TTC549 (cell line): ENCODE results near the gene EIPR1.

Experiments
- FAIRE-seq: peaks from 2 replicates; lab custom pipeline; 2012; peaks lifted over from hg19 to GRCh38; lab: Jason Lieb, UNC

Gene EIPR1

DNA sequence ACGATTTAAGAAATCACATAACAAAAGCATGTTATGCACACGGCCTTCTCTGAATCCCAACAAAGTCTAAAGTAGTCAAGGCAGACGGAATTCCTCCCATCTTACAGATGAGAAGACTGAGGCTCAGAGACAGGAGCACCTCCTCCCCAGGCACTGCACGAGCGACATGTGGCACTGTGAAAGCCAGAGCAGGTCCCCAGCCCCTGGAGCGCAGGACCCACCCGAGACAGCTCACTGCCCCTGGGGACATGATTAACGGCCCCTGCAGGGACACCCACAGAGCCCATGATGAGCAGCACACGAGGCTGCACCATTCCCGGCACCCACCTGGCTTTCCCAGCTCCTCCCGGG lies 53.6 kb downstream of the EIPR1 start:
- no peak for FAIRE-seq

DNA sequence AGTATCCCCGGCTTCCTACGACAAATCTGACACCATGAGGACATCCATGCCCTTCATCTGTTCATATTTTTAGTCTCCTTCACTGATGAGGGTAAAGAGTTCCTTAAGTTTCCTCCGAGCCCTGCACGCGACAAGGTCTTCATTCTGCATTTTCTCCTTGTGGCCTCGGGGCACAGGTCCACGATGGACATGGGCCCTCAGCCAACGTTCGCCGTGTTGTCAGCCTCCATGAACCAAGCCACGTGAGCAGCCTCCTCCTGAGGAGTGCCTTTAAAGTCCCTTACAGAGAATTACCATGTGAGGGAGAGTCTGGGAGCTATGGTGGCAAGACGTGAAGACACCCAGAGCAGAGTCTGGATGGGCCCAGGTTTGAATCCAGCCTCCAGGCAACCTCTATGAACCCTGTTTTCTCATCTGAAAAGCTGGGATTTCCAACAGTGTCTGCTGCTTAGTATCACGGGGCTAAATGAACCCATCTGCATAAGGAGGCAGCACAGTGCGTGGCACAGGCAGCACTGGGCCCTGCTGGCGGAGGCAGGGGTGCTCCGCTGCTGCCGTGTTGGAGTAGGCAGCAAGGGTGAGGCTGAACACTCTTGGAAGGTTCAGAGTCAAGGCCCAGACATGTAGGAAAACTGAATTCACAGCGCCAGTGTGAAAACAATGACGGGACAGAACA lies 54.1 kb downstream of the EIPR1 start:
- FAIRE-seq, result no peak

DNA sequence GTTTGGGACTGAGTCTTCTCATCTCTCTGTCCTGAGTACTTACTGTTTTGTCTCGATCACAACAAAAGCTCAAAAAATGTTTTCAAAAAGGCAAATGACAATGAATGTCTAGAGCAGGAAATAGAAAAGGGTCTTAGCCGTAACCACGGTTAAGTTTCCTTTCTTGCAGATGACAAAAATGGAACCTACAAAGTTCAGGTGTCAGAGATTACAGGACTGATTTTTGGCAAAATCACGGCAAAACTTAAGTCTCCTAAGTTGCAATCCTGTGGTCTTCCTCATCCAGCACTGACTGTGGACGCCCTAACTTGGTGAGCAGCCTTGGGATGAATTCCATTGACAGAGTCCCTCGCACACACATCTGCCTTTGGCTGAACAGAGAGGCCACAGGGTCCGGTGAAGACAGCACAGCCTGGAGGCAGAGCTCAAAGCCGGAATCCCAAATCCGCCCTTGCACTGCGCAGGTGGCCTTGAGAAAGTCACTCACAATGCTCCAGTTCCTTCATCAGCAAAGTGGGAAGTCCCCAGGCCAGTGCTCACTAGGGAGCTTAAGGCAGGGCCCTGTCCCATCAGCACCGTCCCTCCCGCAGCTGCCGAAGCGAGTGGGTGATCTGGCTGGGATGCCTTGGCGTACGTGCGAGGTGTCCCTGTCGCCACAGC lies 55.2 kb downstream of the EIPR1 start:
- FAIRE-seq, result no peak

DNA sequence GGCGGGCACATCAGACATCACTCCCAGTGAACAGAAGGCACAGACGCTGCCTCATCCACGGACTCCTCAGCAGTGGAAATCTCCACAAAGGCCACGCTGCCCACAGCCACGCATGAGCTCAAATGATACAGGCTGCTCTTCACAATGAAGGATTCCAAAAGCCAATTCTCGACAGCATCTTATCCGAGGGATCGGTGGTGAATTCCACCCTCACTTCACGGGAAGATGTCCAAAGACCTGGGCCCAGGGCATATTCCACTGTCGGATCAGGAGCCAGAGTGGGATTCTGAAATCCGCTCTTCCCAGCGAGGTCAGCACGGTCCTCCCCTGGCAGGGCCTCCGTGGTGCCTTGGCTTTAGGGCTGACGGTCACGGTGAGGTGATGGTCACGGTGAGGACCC lies 55.8 kb downstream of the EIPR1 start:
- FAIRE-seq, result no peak

DNA sequence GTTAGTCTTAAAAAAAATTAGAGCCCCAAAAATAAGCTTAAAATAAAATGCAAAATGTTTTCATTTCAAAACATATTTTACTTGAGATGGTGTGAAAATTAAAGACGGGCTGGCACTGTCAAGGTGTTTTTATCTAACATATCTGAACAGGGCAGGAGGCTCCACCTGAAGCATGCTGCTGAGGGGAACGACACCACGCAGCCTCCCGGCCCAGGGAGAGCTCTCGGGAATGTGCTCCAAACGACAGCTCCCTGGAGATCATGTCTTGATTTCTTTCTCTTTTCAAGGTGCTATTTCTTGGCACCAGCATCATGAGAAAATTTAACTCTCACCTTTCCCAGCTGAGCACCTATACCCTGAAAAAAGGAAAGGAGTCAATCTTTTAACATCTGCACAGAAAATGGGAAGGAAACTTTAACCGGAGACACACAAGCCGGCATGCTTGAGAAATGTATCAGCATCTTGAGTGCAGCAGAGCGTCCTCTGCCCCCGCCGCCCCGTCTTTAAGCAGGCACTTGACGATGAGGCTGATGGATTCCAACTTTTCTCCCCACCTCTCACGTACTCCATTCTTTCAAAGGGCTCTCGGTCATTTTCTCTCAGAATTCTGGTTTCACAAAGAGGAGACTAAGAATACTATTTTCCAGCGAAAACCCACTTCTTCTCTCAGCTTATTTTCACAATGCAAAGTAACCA lies 56.6 kb downstream of the EIPR1 start:
- FAIRE-seq, result no peak

DNA sequence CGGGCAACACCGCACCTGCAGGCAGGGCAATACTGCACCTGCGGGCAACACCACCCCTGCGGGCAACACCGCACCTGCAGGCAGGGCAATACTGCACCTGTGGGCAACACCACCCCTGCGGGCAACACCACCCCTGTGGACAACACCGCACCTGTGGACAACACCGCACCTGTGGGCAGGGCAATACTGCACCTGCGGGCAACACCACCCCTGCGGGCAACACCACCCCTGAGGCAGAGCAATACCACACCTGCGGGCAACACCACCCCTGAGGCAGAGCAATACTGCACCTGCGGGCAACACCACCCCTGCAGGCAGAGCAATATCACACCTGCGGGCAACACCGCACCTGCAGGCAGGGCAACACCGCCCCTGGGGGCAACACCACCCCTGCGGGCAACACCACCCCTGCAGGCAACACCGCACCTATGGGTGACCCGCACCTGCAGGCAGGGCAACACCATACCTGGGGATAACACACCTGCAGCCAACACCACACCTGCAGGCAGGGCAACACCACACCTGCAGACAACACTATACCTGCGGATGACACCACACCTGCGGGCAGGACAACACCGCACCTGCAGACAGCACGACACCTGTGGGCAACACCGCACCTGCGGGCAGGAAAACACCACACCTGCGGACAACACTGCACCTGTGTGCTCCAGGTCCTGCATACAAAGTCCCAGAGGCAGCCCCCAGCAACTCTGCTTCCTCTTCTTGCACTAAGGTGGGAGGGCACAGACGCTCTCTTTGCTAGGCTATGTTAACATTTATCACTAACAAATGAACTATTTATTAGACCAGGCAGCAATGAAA lies 57.7 kb downstream of the EIPR1 start:
- no peak for FAIRE-seq

DNA sequence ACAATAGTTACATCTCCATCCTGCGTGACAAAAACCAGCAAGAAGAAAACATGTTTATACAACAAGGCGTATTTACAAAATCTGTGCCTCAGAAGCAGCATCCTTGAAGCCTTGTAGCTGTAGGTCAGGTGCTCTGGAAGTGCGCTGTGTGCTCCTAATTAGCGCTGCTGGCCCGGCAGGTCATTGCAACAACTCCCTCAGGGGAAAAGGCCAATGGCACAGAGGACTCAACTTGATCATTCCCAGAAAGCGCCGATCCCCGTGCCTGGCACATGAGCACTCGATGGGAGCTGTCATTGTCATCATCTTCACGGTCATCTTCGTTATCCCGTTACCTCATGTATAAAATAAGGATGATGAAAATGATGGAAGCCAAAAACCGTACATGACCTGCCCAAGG lies 58.5 kb downstream of the EIPR1 start:
- no peak for FAIRE-seq

DNA sequence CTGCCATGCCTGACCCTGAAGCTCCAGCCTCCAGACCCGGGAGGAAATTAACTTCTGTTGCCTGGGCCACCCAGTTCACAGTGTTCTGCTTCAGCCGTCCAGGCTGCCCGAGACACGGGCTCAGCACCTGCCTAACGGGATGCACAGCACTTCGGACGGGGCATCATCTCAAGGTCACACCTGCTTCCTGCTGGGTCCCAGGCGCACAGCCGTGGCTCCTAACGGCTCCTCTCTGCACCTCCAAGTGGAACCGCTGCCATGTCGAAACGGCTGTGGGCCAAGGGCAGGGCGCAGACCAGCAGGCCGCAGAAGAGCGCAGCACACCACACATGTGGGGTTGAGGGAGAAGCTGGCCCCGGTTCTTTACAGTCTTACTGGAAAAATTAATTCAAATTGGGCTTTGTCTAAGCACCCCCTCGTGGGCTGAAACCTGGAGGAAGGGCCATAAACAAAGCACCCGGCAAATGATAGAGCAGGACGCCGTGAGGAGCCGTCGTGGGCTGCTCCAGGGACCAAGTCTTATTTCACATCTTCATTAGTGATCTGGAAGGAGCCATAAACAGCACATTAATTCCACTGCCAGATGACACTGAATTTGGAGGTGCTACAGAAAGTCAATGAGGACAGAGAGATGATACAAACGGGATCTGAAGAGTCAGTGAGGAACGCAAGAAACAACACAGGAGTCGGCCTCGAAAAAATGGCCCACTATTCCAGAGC lies 59.6 kb downstream of the EIPR1 start:
- FAIRE-seq, result no peak

DNA sequence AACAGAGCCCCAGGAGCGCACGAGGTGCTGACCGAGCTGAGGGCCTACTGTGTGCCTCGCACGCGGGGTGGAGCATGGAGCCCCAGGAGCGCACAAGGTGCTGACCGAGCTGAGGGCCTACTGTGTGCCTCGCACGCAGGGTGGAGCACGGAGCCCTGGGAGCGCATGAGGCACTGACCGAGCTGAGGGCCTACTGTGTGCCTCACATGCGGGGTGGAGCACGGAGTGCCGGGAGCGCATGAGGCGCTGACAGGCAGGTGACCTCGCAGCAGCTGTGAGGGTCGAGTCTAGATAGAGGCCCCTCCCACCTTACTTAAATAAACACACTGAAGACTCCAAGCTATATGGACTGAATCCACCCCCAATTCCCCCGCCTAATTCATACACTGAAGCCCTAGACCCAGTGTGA lies 60.3 kb downstream of the EIPR1 start:
- FAIRE-seq, result no peak

DNA sequence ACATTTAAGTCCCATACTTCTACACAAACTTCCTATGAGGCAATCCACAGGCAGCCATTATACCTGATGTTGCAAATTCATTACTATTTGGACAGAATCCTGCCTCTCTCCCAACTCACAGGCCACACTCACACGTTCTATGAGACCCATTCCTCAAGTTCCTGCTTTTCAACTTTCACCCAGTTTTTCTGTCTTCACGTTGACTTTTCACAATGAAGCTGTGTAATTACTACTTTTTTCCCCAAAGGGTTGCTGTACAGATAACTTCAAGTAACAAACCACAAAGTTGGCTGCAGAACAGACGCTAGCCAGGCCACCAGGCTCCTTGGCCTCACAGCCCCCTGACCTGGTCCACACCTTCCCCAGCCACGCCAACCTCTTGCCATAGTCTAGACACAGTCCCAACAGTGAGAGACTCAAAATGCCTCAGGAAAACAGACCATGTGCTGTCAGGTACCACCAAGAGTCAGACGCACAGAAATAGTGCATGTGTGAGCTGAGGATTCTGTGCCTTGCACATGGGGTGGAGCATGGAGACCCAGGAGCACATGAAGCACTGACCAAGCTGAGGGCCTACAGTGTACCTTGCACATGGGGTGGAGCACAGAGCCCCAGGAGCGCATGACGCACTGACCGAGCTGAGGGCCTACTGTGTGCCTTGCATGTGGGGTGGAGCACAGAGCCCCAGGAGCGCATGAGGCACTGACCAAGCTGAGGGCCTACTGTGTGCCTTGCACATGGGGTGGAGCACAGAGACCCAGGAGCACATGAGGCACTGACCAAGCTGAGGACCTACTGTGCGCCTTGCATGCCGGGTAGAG lies 61.0 kb downstream of the EIPR1 start:
- FAIRE-seq, result no peak

DNA sequence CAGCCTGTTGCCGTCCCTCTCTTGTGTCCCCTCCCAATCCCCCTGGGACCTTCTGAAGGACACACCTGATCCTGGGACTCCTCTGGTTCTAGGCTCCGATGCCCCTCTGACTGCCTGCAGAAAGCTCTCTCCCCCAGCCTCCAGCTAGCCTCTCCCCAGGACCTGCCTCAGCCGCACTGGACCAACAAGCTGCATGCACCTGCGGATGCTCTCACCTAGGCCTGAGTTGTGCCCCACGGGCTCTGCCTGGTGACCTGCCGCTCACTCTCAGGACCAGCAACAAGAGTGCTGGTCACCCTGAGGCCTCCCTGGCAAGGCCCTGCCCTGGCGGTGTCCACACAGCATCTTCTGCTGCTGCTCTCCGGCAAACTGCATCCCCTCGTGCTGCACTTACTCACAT lies 63.0 kb downstream of the EIPR1 start:
- no peak for FAIRE-seq

DNA sequence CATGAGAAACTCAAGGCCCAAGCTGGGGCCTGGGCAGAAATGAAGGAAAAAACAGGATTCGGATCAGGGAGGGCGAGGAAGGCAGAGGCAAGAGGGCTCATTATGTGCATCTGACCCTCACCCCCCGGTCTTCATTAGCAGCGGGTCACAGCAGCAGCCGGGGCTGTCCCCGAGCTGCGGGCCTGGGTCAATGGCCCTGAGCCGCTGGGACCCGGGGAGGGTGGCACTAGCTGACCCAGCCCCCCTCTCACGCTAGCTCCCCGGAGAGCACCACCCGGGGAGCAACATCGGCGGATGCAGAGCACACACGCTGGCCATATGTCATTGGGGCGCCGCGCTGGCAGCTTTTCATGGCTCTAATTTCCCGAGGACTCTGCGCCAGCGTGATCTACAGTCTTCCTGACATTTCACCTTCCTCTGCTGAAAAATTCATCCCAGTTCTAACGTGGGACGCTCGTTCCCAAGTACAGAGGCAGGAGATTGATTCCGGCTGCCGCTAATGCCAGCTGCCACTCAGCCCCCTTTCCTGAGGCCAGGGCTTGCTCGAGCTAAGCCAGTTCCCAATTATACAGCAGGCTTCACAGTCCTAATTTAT lies 63.7 kb downstream of the EIPR1 start:
- no peak for FAIRE-seq

DNA sequence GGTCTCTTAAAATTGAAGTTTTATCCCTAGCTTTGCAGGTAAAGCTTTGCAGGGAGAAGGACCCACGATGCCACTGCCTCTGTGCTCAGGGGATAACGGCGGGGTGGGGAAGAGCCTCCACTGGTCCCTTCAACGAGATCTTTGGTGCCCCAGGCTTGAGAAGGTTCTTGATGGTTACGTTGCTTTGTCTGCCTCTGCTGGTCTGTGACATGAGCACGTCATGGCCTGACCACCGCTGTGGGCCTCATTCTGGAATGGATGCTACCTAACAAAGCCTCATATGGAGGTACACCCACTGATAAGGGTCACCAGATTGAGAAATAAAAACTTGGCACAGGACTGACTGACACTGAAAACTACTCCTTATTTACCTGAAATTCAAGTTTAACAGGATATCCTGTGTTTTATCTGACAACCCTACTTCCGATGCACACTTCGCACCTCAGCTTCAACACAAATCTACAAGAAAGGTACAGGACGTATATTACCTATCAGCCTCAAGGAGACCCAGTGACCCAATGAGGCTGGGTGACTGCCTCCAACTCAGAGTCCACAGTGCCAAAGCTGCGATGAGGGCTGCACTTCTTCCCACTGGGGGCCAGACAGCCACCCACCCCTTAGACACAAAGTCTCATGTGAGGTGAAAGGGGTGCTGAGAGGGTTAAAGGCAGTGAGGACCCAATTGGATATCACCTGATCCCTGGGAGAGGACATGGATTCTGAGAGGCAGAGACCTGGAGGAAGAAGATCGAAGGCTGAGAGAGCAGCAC lies 64.9 kb downstream of the EIPR1 start:
- no peak for FAIRE-seq

DNA sequence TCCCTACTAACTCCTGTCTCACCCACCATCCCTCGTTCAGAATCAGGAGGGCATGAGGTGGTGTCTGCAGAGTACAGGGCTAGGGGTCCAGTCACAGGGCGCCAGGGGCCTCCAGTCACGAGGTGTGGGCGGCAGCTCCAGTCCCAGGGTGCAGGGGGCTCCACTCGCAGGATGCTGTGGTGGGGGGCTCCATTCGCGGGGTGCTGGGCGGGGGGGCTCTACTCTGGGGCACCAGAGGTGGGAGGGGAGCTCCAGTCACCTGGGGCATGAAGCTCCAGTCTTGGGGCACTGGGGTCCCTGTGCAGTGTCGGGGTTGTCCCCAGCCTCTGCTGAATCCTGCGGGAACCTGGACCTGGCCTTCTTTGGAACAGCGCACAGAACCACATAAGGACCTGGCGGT lies 66.0 kb downstream of the EIPR1 start:
- FAIRE-seq, result no peak

DNA sequence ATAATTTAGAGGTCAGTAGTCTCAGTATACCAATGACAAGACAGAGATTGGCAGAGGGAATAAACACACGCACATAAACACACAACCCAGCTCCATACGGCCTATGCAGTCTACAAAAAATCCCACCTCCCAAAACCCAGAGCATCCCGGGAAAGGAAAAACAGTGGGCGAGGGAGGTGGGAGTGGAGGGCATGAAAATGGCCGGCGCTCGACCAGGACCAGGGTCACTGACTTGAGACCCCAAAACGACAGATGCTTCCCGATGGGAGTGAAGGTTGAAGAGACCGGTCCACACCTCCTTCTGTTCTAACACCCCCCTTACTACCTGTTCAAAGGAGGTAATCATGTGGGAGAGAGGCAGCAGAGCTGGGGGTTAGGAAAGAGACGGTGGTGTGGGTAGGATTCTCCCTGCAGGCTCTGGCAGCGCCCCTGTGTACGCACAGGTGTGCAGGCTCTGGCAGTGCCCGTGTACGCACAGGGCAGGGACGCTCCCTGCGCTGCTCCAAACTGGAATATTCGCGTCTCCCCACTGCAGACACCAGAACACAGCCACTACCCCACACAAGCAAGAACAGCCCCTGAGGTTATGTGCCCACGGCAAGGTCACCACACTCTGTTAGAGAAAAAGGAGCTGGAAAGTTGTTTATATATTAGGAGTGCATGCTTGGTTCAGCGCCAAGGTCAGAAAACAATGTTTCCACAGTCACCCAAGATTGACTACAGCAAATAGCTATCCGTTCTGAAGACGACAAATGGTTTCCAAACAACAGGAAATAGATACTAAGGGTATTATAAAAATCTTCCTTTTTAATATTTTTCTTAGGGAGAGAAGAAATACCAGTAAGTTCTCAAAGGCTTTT lies 67.9 kb downstream of the EIPR1 start:
- FAIRE-seq, result no peak

DNA sequence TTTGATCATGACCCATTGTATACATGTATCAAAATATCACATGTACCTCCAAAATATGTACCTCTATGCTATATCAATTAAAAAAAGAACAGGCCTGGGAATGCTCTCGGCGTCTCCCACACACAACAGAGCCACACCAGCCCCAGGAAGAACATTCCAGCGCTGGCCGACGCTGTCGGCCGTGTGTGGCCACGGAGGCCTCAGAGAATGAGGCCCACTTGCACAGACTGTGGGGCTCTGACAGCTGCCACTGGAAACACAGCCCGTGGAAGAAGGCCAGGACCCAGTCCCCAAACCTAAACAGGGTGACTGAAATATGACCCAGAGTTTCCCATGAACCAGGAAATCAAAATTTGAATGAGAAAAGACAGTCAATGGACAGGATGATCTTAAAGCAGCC lies 69.7 kb downstream of the EIPR1 start:
- no peak for FAIRE-seq

DNA sequence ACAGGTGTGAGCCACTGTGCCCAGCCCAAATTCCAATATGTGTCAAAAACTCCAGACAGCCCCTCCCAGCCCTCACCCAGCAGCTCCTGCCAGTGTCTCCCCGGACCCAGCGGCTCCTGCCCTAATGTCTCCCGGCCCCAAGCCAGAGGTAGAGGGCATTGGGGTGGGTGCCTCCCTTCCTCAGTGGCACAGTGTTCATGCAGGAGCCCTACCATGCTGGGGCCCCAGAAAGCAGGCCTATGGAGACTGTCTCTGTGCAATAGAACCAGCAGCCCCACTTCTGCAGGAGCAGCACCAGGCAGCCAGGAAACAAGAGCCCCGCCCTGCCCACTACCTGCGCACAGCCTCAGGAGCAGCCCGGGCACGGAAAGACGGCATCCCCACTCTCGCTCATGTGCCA lies 70.4 kb downstream of the EIPR1 start:
- no peak for FAIRE-seq

DNA sequence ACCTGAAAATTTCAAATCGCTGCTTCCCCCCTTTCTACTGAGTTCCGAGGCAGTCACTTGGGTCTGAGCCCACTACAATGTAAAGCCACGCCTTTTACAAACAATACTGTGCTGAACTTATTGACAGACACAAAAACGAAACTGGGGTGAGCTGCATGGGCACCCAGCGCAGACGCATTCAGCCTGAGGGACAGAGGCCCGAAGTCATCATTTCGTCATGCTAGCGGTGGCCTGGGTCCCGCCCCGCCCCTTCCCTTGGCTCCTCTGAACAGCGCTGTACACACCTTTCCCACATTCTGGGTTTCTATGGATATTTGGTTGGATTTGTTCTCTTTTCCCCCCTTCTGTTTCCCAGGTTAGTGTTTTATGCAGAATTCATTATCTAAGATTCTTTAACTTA lies 71.7 kb downstream of the EIPR1 start:
- no peak for FAIRE-seq

DNA sequence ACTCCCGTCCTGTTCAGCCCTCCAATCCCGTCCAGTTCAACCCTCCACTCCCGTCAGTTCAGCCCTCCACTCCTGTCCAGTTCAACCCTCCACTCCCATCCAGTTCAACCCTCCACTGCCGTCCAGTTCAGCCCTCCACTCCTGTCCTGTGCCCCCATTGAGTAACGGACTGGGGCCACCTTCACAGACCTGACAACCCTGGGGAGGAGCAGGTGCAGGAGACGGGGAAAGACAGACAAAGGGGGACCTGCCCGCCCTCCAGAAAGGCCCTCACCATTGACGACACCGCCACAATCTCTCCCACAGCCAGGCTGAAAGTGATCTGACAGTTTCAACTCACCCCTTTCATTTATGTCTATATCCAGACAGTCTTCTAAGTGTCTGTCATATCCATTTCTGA lies 72.2 kb downstream of the EIPR1 start:
- FAIRE-seq, result no peak
